Keratinocyte (primary cell): ENCODE measurements around the gene FHOD3. TPM values are rescaled to one million over a fixed set of nuclear protein-coding genes. Genes with fewer than 3 reads are reported as not detected.
"Not testable (repeated sequence)": the region's sequence is repeated elsewhere in the genome, so short reads cannot be mapped to it uniquely, and the experiment has no call there.

Experiments
- DNase-seq: peaks from one replicate; pipeline ENCODE4 v3.0.0-alpha.2; 2011; ENCODE audit warnings: low read depth, missing footprints, low spot score
- FAIRE-seq: peaks from 2 replicates; lab custom pipeline; 2011; peaks lifted over from hg19 to GRCh38; lab: Jason Lieb, UNC
- H2AFZ ChIP-seq: 2 replicates; pipeline ENCODE4 v1.6.0; 2012; ENCODE audit warnings: low read length, control low read depth, inconsistent platforms; ENCODE audit not compliant: control insufficient read depth
- H3K27ac ChIP-seq: 2 replicates; pipeline ENCODE4 v1.5.1; 2011; ENCODE audit warnings: low read length; ENCODE audit not compliant: control insufficient read depth, insufficient read depth
- H3K27me3 ChIP-seq: 3 replicates; pipeline ENCODE4 v1.6.0; 2011; ENCODE audit warnings: low read length; ENCODE audit not compliant: control insufficient read depth, insufficient read depth; ENCODE audit errors: extremely low read depth
- H3K36me3 ChIP-seq, 2 experiments: 2 replicates in 1 of 2; 3 replicates in 1 of 2; pipeline ENCODE4 v1.5.1; 2011; ENCODE audit warnings: low read length in 2 of 2, mild to moderate bottlenecking in 1 of 2; ENCODE audit not compliant: control insufficient read depth in 2 of 2, insufficient read depth in 2 of 2; ENCODE audit errors: extremely low read depth in 1 of 2
- H3K4me1 ChIP-seq: 3 replicates; pipeline ENCODE4 v1.5.1; 2011; ENCODE audit warnings: low read length; ENCODE audit not compliant: control insufficient read depth, insufficient read depth; ENCODE audit errors: extremely low read depth
- H3K4me2 ChIP-seq: 3 replicates; pipeline ENCODE4 v1.6.0; 2011; ENCODE audit warnings: low read depth, low read length; ENCODE audit not compliant: control insufficient read depth, insufficient read depth; ENCODE audit errors: extremely low read depth
- H3K4me3 ChIP-seq, 3 experiments: fragments of 200-600 bp in 1 of 3; sonication (generic) in 1 of 3; 2 replicates in 2 of 3; 3 replicates in 1 of 3; pipeline ENCODE4 v1.5.1; 2011 to 2016; ENCODE audit warnings: low read length in 3 of 3, mild to moderate bottlenecking in 3 of 3, control low read depth in 2 of 3, inconsistent platforms in 1 of 3, low read depth in 1 of 3, mixed read lengths in 1 of 3, mixed run types in 1 of 3, moderate library complexity in 1 of 3; ENCODE audit not compliant: control insufficient read depth in 2 of 3, insufficient read depth in 2 of 3; ENCODE audit errors: extremely low read depth in 1 of 3
- H3K79me2 ChIP-seq: 2 replicates; pipeline ENCODE4 v1.6.0; 2012; ENCODE audit warnings: low read length; ENCODE audit not compliant: control insufficient read depth, insufficient read depth
- H3K9ac ChIP-seq: 3 replicates; pipeline ENCODE4 v1.6.0; 2011; ENCODE audit warnings: low read length; ENCODE audit not compliant: control insufficient read depth, insufficient read depth; ENCODE audit errors: extremely low read depth
- H3K9me1 ChIP-seq: 3 replicates; pipeline ENCODE4 v1.6.0; 2011; ENCODE audit warnings: low read length; ENCODE audit not compliant: control insufficient read depth, insufficient read depth; ENCODE audit errors: extremely low read depth
- H3K9me3 ChIP-seq: 2 replicates; pipeline ENCODE4 v1.5.1; 2012; ENCODE audit warnings: low read depth, low read length; ENCODE audit not compliant: control insufficient read depth
- H4K20me1 ChIP-seq: 3 replicates; pipeline ENCODE4 v1.6.0; 2011; ENCODE audit warnings: low read length; ENCODE audit not compliant: control insufficient read depth, insufficient read depth; ENCODE audit errors: extremely low read depth
- CTCF ChIP-seq, 3 experiments: IDR thresholded peaks in 1 of 3; conservative IDR thresholded peaks in 1 of 3; optimal IDR thresholded peaks in 1 of 3; 2 replicates in 2 of 3; 3 replicates in 1 of 3; pipeline versions ENCODE3 to v1.5.1; 2011; ENCODE audit warnings: low read length in 3 of 3, mild to moderate bottlenecking in 3 of 3, moderate library complexity in 2 of 3, control low read depth in 1 of 3, inconsistent platforms in 1 of 3; ENCODE audit not compliant: insufficient read depth in 2 of 3; ENCODE audit errors: extremely low read depth in 1 of 3
- EZH2 ChIP-seq: IDR thresholded peaks from one replicate; pipeline ENCODE4 v1.6.1; 2012; ENCODE audit warnings: inconsistent platforms, mild to moderate bottlenecking, low read length, moderate library complexity
- dilution Hi-C: fragments of 300-500 bp; cut with MboI; formaldehyde crosslinking; loops from one replicate; pipeline ENCODE4 v1.7.0; 2020; ENCODE audit warnings: low sequenced_read_pairs; ENCODE audit not compliant: extremely low pct_ligation_motif_present
- polyA plus RNA-seq, 5 experiments: library from polyadenylated mRNA; depleted of rRNA in 3 of 5; stranded (reverse) in 3 of 5; stranded (forward) in 1 of 5; unstranded in 1 of 5; fragments of >200 nt; gene quantifications; 1 replicate in 1 of 5; 2 replicates in 3 of 5; 3 replicates in 1 of 5; pipeline versions ENCODE4 v1.2.1 to v1.2.3, GENCODE V29; 2011 to 2012; ENCODE audit warnings: missing spikeins in 2 of 5, low read depth in 1 of 5, low replicate concordance in 1 of 5

Gene FHOD3
- polyA plus RNA-seq, 1 donor (not counting 4 experiments of a cell fraction or from before 2014, with no cell fraction given): 7.7 TPM

- Histone ChIP-seq H3K4me2 (no peak overlapping the region), H3K27me3 (no peaks in the 10 kb centered on the region), H3K79me2 (no peaks in the 10 kb centered on the region), H3K4me1 (no peaks in the 10 kb centered on the region), H3K9me1 (no peaks in the 10 kb centered on the region), H3K4me3 (no peak overlapping the region), H3K9ac (no peak overlapping the region), H4K20me1 (no peaks in the 10 kb centered on the region), H3K9me3 (no peaks in the 10 kb centered on the region), H3K36me3 (peaks cover 0 to 1% of the 10 kb centered on the region in 2 experiments), H3K27ac (no peak overlapping the region), H2AFZ (no peak overlapping the region)
- TF ChIP-seq EZH2 (no peak), CTCF (optimal IDR thresholded peaks at IDR 0.05 in 1 of 3, IDR thresholded peaks at IDR 0.05 in 1 of 3, conservative IDR thresholded peaks at IDR 0.05 in 1 of 3; ENCODE audit: extremely low read depth in 1 of 3, insufficient read depth in 2 of 3, low read length in 3 of 3) (no peak)
- DNase-seq (no peak), FAIRE-seq (no peak)
- dilution Hi-C loops: no loop called here
Measured at GRCh38 chr18:36762074-36762473, 464.6 kb downstream of the FHOD3 start.

GRCh38 chr18:36762965-36763364, 465.5 kb downstream of the FHOD3 start:
- H3K27me3 ChIP-seq, H3K36me3 ChIP-seq, H3K4me1 ChIP-seq, FAIRE-seq, H2AFZ ChIP-seq, DNase-seq, H3K4me3 ChIP-seq, H3K9me3 ChIP-seq, H3K27ac ChIP-seq, H4K20me1 ChIP-seq, H3K9ac ChIP-seq, dilution Hi-C loops, H3K79me2 ChIP-seq, H3K4me2 ChIP-seq, H3K9me1 ChIP-seq: not testable (repeated sequence)

GRCh38 chr18:36766836-36767235, 469.3 kb downstream of the FHOD3 start:
- H3K27me3 ChIP-seq: no peaks in the 10 kb centered on the region
- FAIRE-seq: no peak
- H3K4me3 ChIP-seq: no peak overlapping the region
- no peak for TF ChIP-seq CTCF (optimal IDR thresholded peaks at IDR 0.05 in 1 of 3, IDR thresholded peaks at IDR 0.05 in 1 of 3, conservative IDR thresholded peaks at IDR 0.05 in 1 of 3; ENCODE audit: extremely low read depth in 1 of 3, insufficient read depth in 2 of 3, low read length in 3 of 3)
- no peak for TF ChIP-seq EZH2
- H3K79me2 ChIP-seq: no peaks in the 10 kb centered on the region
- H3K4me1 ChIP-seq: peaks cover 3% of the 10 kb centered on the region
- no peak overlapping the region for H3K27ac ChIP-seq
- no peaks in the 10 kb centered on the region for H3K9me3 ChIP-seq
- no peaks in the 10 kb centered on the region for H3K9me1 ChIP-seq
- H3K4me2 ChIP-seq: no peak overlapping the region
- H3K36me3 ChIP-seq: no peaks in the 10 kb centered on the region
- no peak for DNase-seq
- dilution Hi-C loops: no loop called here
- no peaks in the 10 kb centered on the region for H4K20me1 ChIP-seq
- H3K9ac ChIP-seq: no peak overlapping the region
- H2AFZ ChIP-seq: no peak overlapping the region
